IMR-90 (cell line): ENCODE measurements around the gene COL15A1. TPM values are rescaled to one million over a fixed set of nuclear protein-coding genes. Genes with fewer than 3 reads are reported as not detected.

Experiments used
- ATAC-seq: fragments of 200-7000 bp; cut with Tn5 transposase; 2 replicates; pipeline ENCODE4 v1.9.1; 2020; ENCODE audit warnings: low read depth, mild to moderate bottlenecking, moderate library complexity
- BruUV-seq: library from RNA; stranded (reverse); fragments of 400-500 nt; replicated peaks from 2 replicates; lab custom pipeline; 2021; lab: Mats Ljungman, UMichigan
- CTCF ChIA-PET: fragments of 300-600 bp; formaldehyde crosslinking; extraction: SDS; loops from one replicate; lab custom pipeline; 2021; ENCODE audit warnings: antibody characterized with exemption; lab: Yijun Ruan, JAX
- POLR2A ChIA-PET: fragments of 300-600 bp; sonication (Branson Sonifier 250); formaldehyde crosslinking; loops from one replicate; lab custom pipeline; 2022; ENCODE audit warnings: antibody characterized with exemption; ENCODE audit not compliant: unreplicated experiment; lab: Charles Lee
- DNase-seq: peaks from one replicate; pipeline ENCODE4 v3.0.0; 2013
- H2AFZ ChIP-seq: replicated peaks from 2 replicates; pipeline ENCODE3; 2013; ENCODE audit warnings: low read length, mild to moderate bottlenecking; ENCODE audit not compliant: poor library complexity
- H2AK5ac ChIP-seq: 2 replicates; pipeline ENCODE4 v1.6.1; 2013; ENCODE audit warnings: low read depth, low read length, inconsistent platforms
- H2AK9ac ChIP-seq: replicated peaks from 2 replicates; pipeline ENCODE3; 2013; ENCODE audit warnings: mild to moderate bottlenecking, low read depth, low read length, moderate library complexity; ENCODE audit not compliant: poor library complexity
- H2BK120ac ChIP-seq: 2 replicates; pipeline ENCODE4 v1.6.1; 2013; ENCODE audit warnings: low read depth, low read length, inconsistent platforms
- H2BK15ac ChIP-seq: 3 replicates; pipeline ENCODE4 v1.6.1; 2013; ENCODE audit warnings: low read depth, low read length, inconsistent platforms
- H2BK20ac ChIP-seq: 2 replicates; pipeline ENCODE4 v1.6.1; 2013; ENCODE audit warnings: low read depth, mild to moderate bottlenecking, inconsistent platforms, low read length, moderate library complexity
- H2BK5ac ChIP-seq: 2 replicates; pipeline ENCODE4 v1.6.1; 2013; ENCODE audit warnings: mild to moderate bottlenecking, low read depth, low read length, inconsistent platforms; ENCODE audit not compliant: poor library complexity, severe bottlenecking
- H3K14ac ChIP-seq: replicated peaks from 2 replicates; pipeline ENCODE4 v1.6.1; 2013; ENCODE audit warnings: low read depth, low read length, inconsistent platforms
- H3K18ac ChIP-seq: 2 replicates; pipeline ENCODE4 v1.6.1; 2013; ENCODE audit warnings: low read depth, low read length, control low read depth
- H3K23ac ChIP-seq: 2 replicates; pipeline ENCODE4 v1.6.1; 2013; ENCODE audit warnings: low read depth, low read length, inconsistent platforms
- H3K27ac ChIP-seq: 2 replicates; pipeline ENCODE4 v1.5.1; 2013; ENCODE audit warnings: mild to moderate bottlenecking, control low read depth, low read length; ENCODE audit not compliant: insufficient read depth
- H3K27me3 ChIP-seq: 2 replicates; pipeline ENCODE4 v1.6.1; 2013; ENCODE audit warnings: low read length; ENCODE audit not compliant: control insufficient read depth, insufficient read depth
- H3K36me3 ChIP-seq: 2 replicates; pipeline ENCODE4 v1.6.1; 2013; ENCODE audit warnings: low read length, mixed read lengths; ENCODE audit not compliant: control insufficient read depth, insufficient read depth
- H3K4ac ChIP-seq: 2 replicates; pipeline ENCODE4 v1.6.1; 2013; ENCODE audit warnings: low read depth, low read length, inconsistent platforms
- H3K4me1 ChIP-seq: 2 replicates; pipeline ENCODE4 v1.6.1; 2013; ENCODE audit warnings: low read length, mixed read lengths; ENCODE audit not compliant: control insufficient read depth, insufficient read depth
- H3K4me2 ChIP-seq: 2 replicates; pipeline ENCODE4 v1.6.1; 2013; ENCODE audit warnings: low read depth, mild to moderate bottlenecking, control low read depth, low read length, moderate library complexity
- H3K4me3 ChIP-seq: 2 replicates; pipeline ENCODE4 v1.5.1; 2013; ENCODE audit warnings: low read depth, mild to moderate bottlenecking, control low read depth, low read length, moderate library complexity; ENCODE audit not compliant: insufficient read depth
- H3K56ac ChIP-seq: 2 replicates; pipeline ENCODE4 v1.6.1; 2013; ENCODE audit warnings: low read length, inconsistent platforms; ENCODE audit not compliant: insufficient read depth; ENCODE audit errors: extremely low read depth
- H3K79me1 ChIP-seq, 2 experiments: 2 replicates each; pipeline ENCODE4 v1.6.1; 2013; ENCODE audit warnings: low read length in 2 of 2, inconsistent platforms in 1 of 2, low read depth in 1 of 2
- H3K9ac ChIP-seq: 2 replicates; pipeline ENCODE4 v1.6.1; 2013; ENCODE audit warnings: low read depth, low read length, control low read depth
- H3K9me1 ChIP-seq: 2 replicates; pipeline ENCODE4 v1.6.1; 2013; ENCODE audit warnings: low read length, inconsistent platforms; ENCODE audit not compliant: insufficient read depth
- H3K9me3 ChIP-seq: 2 replicates; pipeline ENCODE4 v1.6.1; 2013; ENCODE audit warnings: low read length; ENCODE audit not compliant: control insufficient read depth, insufficient read depth
- H4K20me1 ChIP-seq: 2 replicates; pipeline ENCODE4 v1.6.1; 2013; ENCODE audit warnings: low read length, inconsistent platforms; ENCODE audit not compliant: insufficient read depth
- H4K5ac ChIP-seq: 2 replicates; pipeline ENCODE4 v1.6.1; 2013; ENCODE audit warnings: mild to moderate bottlenecking, low read depth, low read length, control low read depth
- H4K8ac ChIP-seq, 2 experiments: 2 replicates each; pipeline ENCODE4 v1.6.1; 2013; ENCODE audit warnings: low read depth in 2 of 2, low read length in 2 of 2, control low read depth in 1 of 2, inconsistent platforms in 1 of 2
- H4K91ac ChIP-seq: 2 replicates; pipeline ENCODE4 v1.6.1; 2013; ENCODE audit warnings: low read depth, low read length, inconsistent platforms; ENCODE audit not compliant: insufficient read depth
- BHLHE40 ChIP-seq: fragments of 150-350 bp; IDR thresholded peaks from 2 replicates; pipeline ENCODE4 v1.6.1; 2016; ENCODE audit warnings: mild to moderate bottlenecking, low read depth, low read length
- CEBPB ChIP-seq: IDR thresholded peaks from 2 replicates; pipeline ENCODE4 v1.6.1; 2012; ENCODE audit warnings: low read depth, low read length, improper control_type of control experiment
- CHD1 ChIP-seq: IDR thresholded peaks from 2 replicates; pipeline ENCODE4 v1.6.1; 2012; ENCODE audit warnings: low read depth, low read length, improper control_type of control experiment
- CTCF ChIP-seq: conservative IDR thresholded peaks from 2 replicates; pipeline ENCODE4 v1.5.1; 2012; ENCODE audit warnings: mild to moderate bottlenecking, low read depth, low read length, improper control_type of control experiment
- FOS ChIP-seq: fragments of 150-350 bp; IDR thresholded peaks from 2 replicates; pipeline ENCODE4 v1.6.1; 2016; ENCODE audit warnings: low read depth, low read length
- MAZ ChIP-seq: IDR thresholded peaks from 2 replicates; pipeline ENCODE4 v1.6.1; 2012; ENCODE audit warnings: low read depth, mild to moderate bottlenecking, low read length, improper control_type of control experiment, moderate library complexity, borderline replicate concordance
- MXI1 ChIP-seq: IDR thresholded peaks from 2 replicates; pipeline ENCODE4 v1.6.1; 2012; ENCODE audit warnings: low read depth, mild to moderate bottlenecking, low read length, moderate library complexity, borderline replicate concordance
- NFE2L2 ChIP-seq: fragments of 150-350 bp; IDR thresholded peaks from 2 replicates; pipeline ENCODE4 v1.6.1; 2016; ENCODE audit warnings: low read depth, mild to moderate bottlenecking, low read length
- POLR2A ChIP-seq: IDR thresholded peaks from 2 replicates; pipeline ENCODE4 v1.6.1; 2012; ENCODE audit warnings: mild to moderate bottlenecking, low read depth, low read length
- RAD21 ChIP-seq: IDR thresholded peaks from 2 replicates; pipeline ENCODE4 v1.6.1; 2012; ENCODE audit warnings: low read length, improper control_type of control experiment
- RCOR1 ChIP-seq: IDR thresholded peaks from 2 replicates; pipeline ENCODE4 v1.6.1; 2012; ENCODE audit warnings: mild to moderate bottlenecking, low read length, improper control_type of control experiment; ENCODE audit not compliant: insufficient replicate concordance
- RFX5 ChIP-seq: IDR thresholded peaks from 2 replicates; pipeline ENCODE4 v1.8.0; 2012; ENCODE audit warnings: low read depth, mild to moderate bottlenecking, low read length, moderate library complexity
- SMC3 ChIP-seq: fragments of 150-350 bp; IDR thresholded peaks from 2 replicates; pipeline ENCODE4 v1.6.1; 2016; ENCODE audit warnings: low read depth, mild to moderate bottlenecking, antibody characterized with exemption, low read length, moderate library complexity
- WGBS, 2 experiments: methylation state at CpG; one replicate each; pipeline versions ENCODE4 v1.1.5 to v1.1.7; 2013; ENCODE audit warnings: missing lambda C conversion rate in 2 of 2; ENCODE audit not compliant: insufficient read length in 1 of 2; ENCODE audit errors: extremely low coverage in 2 of 2; 5-methylcytosine and 5-hydroxymethylcytosine counted together
- dilution Hi-C: fragments of 300-500 bp; cut with HindIII; formaldehyde crosslinking; loops from one replicate; pipeline ENCODE4 v1.14.3; 2018; ENCODE audit warnings: low sequenced_read_pairs; ENCODE audit not compliant: unreplicated experiment
- in situ Hi-C: fragments of 300-500 bp; cut with MboI; formaldehyde crosslinking; loops from 3 replicates; pipeline ENCODE4 v1.14.3; 2019; ENCODE audit warnings: low sequenced_read_pairs, inconsistent platforms, mixed read lengths
- intact Hi-C: fragments of 100-400 bp; cut with micrococcal nuclease; formaldehyde crosslinking; loops from 2 replicates; pipeline ENCODE4 v1.10.0; 2022
- polyA plus RNA-seq, 3 experiments: library from polyadenylated mRNA; depleted of rRNA; stranded (reverse); fragments of >200 nt; gene quantifications; 2 replicates each; pipeline ENCODE4 v1.2.3, GENCODE V29; 2012; ENCODE audit warnings: low replicate concordance in 1 of 3
- total RNA-seq: library from RNA; depleted of rRNA; stranded (reverse); fragments of >200 nt; gene quantifications from 2 replicates; pipeline ENCODE4 v1.2.3, GENCODE V29; 2012
- TF ChIP-seq, protein P1 (sequence below): fragments of 150-350 bp; IDR thresholded peaks from 2 replicates; pipeline ENCODE4 v1.6.1; 2017; ENCODE audit warnings: mild to moderate bottlenecking, antibody characterized with exemption, low read length, low read depth

COL15A1 gene
- total and polyA plus RNA-seq, 2 of the 4 experiments (the other 2 are of a cell fraction): 2.2 to 3.7 TPM

DNA sequence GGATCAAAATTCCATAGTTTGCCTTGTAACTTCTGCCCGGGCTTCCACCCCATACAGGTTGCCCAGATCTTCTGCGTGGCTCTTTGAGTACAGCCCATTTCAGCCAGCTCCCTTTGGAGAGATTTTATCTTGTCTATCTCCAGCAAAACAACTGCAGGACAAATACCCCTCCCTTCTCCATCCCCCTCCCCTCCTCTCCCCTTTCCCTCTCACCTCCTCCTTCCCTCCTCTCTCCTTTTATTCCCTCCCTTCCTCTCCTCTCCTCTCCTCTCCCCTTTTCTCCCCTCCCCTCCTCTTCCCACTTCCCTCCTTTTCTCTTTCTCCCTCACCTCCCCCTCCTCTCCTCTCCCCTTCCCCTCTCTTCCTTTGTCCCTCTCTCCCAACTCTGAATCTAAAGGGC is 58.2 kb downstream of the COL15A1 start:
- Histone ChIP-seq H2BK120ac (peak overlapping the region; percentile 17; the same call in 1 of the 2 replicates), H4K8ac (no peak overlapping the region; a peak in 1 of 4 replicates), H4K5ac (peak overlapping the region; percentile 60), H2AK9ac (no peak overlapping the region), H3K36me3 (peaks cover 55% of the 10 kb centered on the region; the same call in 1 of the 2 replicates), H4K91ac (peak overlapping the region; percentile 49), H3K18ac (peak overlapping the region; percentile 57; the same call in 1 of the 2 replicates), H3K9me3 (no peaks in the 10 kb centered on the region), H4K20me1 (no peaks in the 10 kb centered on the region; the same call in 1 of the 2 replicates), H3K27me3 (no peaks in the 10 kb centered on the region), H2AK5ac (peak overlapping the region; percentile 35; the same call in 1 of the 2 replicates), H3K79me1 (peaks cover 0 to 3% of the 10 kb centered on the region in 2 experiments; a peak in 1 of 4 replicates), H3K9me1 (peaks cover 4% of the 10 kb centered on the region), H3K56ac (no peak overlapping the region), H3K14ac (no peak overlapping the region), H2AFZ (no peak overlapping the region), H3K4me2 (no peak overlapping the region), H2BK20ac (peak overlapping the region; percentile 9), H3K9ac (no peak overlapping the region), H3K23ac (no peak overlapping the region; the same call in 1 of the 2 replicates), H3K4ac (peak overlapping the region; percentile 4), H3K27ac (no peak overlapping the region), H3K4me3 (no peak overlapping the region), H2BK5ac (no peak overlapping the region), H3K4me1 (peaks cover 14% of the 10 kb centered on the region), H2BK15ac (no peak overlapping the region; the same call in 2 of the 3 replicates)
- in situ Hi-C loops (no loop called here), intact Hi-C loops (loop anchor here (2.0 kb wide), 1 partner anchor 105 kb away; no protein-coding TSS in a partner anchor), dilution Hi-C loops (no loop called here)
- CTCF ChIA-PET: interaction anchor here (1.5 to 2.5 kb wide), 2 partner anchors 133 to 139 kb away, joined by 3 to 17 read pairs; no protein-coding TSS in a partner anchor
- no peak for ATAC-seq
- BruUV-seq: no TSS peak
- no peak for DNase-seq
- TF ChIP-seq FOS (no peak), RFX5 (no peak), RAD21 (no peak), POLR2A (no peak), MAZ (no peak), SMC3 (no peak), NFE2L2 (no peak), BHLHE40 (no peak), CTCF (no peak), CHD1 (no peak), RCOR1 (no peak), CEBPB (no peak), MXI1 (no peak)
- TF ChIP-seq, protein P1, sequence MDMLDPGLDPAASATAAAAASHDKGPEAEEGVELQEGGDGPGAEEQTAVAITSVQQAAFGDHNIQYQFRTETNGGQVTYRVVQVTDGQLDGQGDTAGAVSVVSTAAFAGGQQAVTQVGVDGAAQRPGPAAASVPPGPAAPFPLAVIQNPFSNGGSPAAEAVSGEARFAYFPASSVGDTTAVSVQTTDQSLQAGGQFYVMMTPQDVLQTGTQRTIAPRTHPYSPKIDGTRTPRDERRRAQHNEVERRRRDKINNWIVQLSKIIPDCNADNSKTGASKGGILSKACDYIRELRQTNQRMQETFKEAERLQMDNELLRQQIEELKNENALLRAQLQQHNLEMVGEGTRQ: no peak
- POLR2A ChIA-PET: no interaction called here
- WGBS, 2 experiments: 72% methylated on average over 2 of the region's 2 CpGs; no CpG with 5 or more reads in 1 of the 2 experiments
